Fibroblast of skin of scalp (primary cell): ENCODE measurements around the gene MYO5B.
A peak's percentile ranks its signal among the peaks of the same experiment; 100 is the strongest.
"Not testable (repeated sequence)": the region's sequence is repeated elsewhere in the genome, so short reads cannot be mapped to it uniquely, and the experiment has no call there.

Experiments used
- DNase-seq: peaks from one replicate; pipeline ENCODE4 v3.0.0-alpha.2; 2013

The MYO5B gene

GRCh38 chr18:49815927-49816326 is 379.0 kb downstream of the MYO5B start:
- peak; percentile 12 for DNase-seq

GRCh38 chr18:49814147-49814499 is 380.8 kb downstream of the MYO5B start:
- DNase-seq, result peak; percentile 50

- DNase-seq, result peak; percentile 94
Measured at GRCh38 chr18:49813319-49814146, 381.4 kb downstream of the MYO5B start, which contains the start of gene ACAA2. Gene ACAA2 (minus strand): TSS chr18:49813533. CDS start chr18:49813484, 49 bp downstream.

GRCh38 chr18:49813069-49813318 is 382.0 kb downstream of the MYO5B start:
- peak; percentile 30 for DNase-seq

- DNase-seq, result peak; percentile 17
Measured at GRCh38 chr18:49812286-49813068, 382.5 kb downstream of the MYO5B start.

GRCh38 chr18:49811151-49811938 is 383.6 kb downstream of the MYO5B start:
- no peak for DNase-seq

GRCh38 chr18:49808553-49809191 is 386.3 kb downstream of the MYO5B start:
- not testable (repeated sequence) for DNase-seq

- DNase-seq, result no peak
Measured at GRCh38 chr18:49804096-49804495, 390.9 kb downstream of the MYO5B start.

GRCh38 chr18:49802623-49803022 is 392.3 kb downstream of the MYO5B start:
- DNase-seq, result no peak

- not testable (repeated sequence) for DNase-seq
Measured at GRCh38 chr18:49800491-49800890, 394.5 kb downstream of the MYO5B start.

GRCh38 chr18:49799806-49800205 is 395.1 kb downstream of the MYO5B start:
- not testable (repeated sequence) for DNase-seq

- no peak for DNase-seq
Measured at GRCh38 chr18:49798001-49798400, 396.9 kb downstream of the MYO5B start.

- DNase-seq, result no peak
Measured at GRCh38 chr18:49795612-49796552, 399.1 kb downstream of the MYO5B start.

- no peak for DNase-seq
Measured at GRCh38 chr18:49794743-49795142, 400.2 kb downstream of the MYO5B start.

- DNase-seq, result not testable (repeated sequence)
Measured at GRCh38 chr18:49789560-49790134, 405.3 kb downstream of the MYO5B start.

GRCh38 chr18:49788327-49788898 is 406.5 kb downstream of the MYO5B start:
- no peak for DNase-seq

- no peak for DNase-seq
Measured at GRCh38 chr18:49786019-49786720, 408.8 kb downstream of the MYO5B start.

- DNase-seq, result no peak
Measured at GRCh38 chr18:49784427-49785185, 410.3 kb downstream of the MYO5B start.

GRCh38 chr18:49783631-49784030 is 411.3 kb downstream of the MYO5B start:
- not testable (repeated sequence) for DNase-seq
